ENCODE measurements around the gene ANXA11.

- TF ChIP-seq POLR2A (IDR thresholded peaks at IDR 0.05) (no peak), CTCF (IDR thresholded peaks at IDR 0.05) (no peak)
These were observed 18.8 kb downstream of the ANXA11 start for GRCh38 chr10:80186364-80187012.
